NCI-H2227 treated with DMSO at 0.1 percent for 48 hours (cell line): ENCODE data around the gene ZNF486.
"Not testable (repeated sequence)": the region's sequence is repeated elsewhere in the genome, so short reads cannot be mapped to it uniquely, and the experiment has no call there.

Source experiments
- DNase-seq: peaks from one replicate; lab custom pipeline; 2025; lab: John Stamatoyannopoulos, UW

Gene ZNF486

DNA sequence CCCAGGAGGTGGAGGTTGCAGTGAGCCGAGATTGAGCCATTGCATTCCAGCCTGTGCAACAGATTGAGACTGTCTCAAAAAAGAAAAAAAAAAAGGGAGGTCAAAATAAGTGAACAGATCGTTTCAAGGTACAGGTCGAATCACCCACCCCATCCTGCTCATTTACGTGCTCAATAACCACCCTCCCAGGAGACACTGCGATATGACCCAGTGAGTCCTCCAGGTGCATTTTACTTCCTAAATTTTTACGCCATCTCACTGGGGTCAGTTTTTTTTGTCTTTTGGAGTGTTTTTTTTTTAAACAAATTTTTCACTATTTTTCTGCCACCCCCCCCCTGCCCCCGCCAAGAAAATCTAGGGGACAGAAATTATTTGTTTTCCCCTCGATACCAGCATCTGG lies 68.1 kb downstream of the ZNF486 start:
- DNase-seq: no peak

DNA sequence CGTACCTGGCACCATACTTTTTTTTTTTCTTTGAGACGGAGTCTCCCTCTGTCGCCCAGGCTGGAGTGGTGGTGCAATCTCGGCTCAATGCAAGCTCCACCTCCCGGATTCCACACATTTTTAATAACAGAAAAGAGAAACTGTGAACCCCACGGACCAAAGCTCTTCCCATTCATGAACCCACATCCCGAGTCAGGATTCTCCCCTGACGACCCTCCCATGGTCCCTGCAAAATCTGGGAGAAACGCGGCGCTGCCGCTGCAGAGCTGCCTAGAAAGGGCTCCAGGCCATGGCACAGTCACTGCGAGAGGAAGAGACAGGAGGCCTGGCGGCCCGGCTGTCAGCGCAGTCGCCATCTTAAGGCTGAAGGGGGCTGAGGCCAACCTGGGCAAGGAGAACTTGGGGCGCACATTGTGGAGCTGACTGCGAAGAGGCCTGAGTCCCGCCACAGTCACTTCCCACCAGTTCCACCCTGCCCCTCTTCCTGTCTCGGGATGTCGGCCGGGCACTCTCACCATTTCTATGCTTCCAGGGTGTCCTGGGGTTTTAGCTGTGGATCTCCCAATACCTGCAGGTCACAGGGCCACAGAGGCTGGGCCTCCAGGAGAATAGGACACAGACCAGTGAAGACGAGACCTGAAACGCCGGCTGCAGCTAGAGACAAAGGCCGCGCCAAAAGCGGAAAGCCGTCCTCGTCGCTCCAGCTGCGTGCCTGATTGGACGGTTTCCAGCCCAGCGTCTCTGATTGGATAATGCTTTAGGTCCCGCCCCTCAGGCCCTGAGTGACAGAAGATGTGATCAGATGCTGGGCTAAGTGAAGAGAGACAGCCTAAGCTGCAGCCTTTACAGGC lies 71.0 kb downstream of the ZNF486 start:
- peak; percentile 68 for DNase-seq

DNA sequence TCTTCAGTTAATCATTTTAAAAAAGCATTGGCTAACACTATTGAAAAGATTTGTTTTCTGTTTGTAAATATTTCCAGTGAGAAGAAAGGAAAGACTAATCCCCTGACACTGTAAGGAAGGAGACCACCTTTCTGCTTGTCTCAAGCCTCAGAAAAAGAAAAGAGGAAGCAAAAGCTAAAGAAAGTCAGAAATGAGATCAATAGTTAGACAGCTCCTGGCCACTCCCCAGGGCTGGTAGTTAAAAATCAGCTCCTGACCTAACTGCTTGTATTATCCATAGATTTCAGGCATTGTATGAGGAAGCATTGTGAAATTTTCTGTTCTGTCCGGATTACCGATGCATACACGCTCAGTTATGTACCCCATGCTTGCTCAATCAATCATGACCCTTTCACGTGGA lies 76.6 kb downstream of the ZNF486 start:
- DNase-seq: no peak

DNA sequence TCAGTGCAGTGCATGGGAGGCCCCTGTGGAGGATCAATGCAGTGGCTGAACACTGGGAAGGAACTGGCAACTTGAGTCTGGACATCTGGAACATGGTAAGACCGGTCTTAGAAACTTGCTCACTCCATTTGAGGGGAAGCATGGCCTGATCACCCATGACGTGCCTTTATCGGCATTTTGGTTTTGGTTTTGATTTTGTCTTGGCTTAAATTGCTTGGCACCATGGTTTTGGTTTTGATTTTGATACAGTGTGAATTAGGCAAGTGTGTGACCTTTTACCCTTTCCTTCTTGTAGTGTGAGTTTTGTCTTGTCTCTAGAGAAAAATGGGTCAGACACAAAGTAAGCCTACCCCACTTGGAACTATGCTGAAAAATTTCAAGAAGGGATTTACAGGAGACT lies 77.3 kb downstream of the ZNF486 start:
- no peak for DNase-seq

DNA sequence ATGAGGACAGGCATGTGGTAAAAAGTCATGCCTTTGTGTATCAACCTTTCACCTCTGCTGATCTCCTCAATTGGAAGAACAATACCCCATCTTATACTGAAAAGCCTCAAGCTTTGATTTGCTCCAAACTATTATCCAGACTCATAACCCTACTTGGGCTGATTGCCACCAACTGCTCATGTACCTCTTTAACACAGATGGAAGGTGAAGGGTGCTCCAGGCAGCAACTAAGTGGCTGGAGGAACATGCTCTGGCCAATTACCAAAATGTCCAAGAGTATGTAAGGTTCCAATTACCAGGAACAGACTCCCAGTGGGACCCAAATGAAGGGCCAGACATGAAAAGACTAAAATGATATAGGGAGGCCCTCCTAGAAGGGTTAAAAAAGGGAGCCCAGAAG lies 78.3 kb downstream of the ZNF486 start:
- no peak for DNase-seq

DNA sequence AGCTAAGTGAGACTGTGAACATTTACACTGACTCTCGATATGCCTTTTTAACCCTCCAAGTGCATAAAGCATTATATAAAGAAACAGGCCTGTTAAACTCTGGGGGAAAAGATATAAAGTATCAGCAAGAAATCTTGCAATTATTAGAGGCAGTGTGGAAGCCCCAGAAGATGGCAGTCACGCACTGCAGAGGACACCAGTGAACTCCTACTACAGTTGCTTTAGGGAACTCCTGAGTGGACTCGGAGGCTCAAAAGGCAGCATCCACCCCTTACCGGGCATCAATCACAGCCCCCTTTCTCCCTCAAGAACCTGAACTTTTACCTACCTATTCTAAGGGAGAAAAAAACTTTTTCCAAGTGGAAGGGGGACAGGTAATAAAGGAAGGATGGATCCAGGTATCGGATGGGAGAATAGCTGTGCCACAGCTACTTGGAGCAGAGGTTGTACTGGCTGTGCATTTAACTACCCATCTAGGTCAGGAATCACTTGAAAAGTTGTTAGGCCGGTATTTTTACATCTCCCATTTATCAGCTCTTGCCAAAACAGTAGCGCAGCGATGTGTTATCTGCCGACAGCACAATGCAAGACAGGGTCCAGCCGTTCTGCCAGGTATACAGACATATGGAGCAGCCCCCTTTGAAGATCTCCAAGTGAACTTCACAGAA lies 80.1 kb downstream of the ZNF486 start:
- DNase-seq: no peak

DNA sequence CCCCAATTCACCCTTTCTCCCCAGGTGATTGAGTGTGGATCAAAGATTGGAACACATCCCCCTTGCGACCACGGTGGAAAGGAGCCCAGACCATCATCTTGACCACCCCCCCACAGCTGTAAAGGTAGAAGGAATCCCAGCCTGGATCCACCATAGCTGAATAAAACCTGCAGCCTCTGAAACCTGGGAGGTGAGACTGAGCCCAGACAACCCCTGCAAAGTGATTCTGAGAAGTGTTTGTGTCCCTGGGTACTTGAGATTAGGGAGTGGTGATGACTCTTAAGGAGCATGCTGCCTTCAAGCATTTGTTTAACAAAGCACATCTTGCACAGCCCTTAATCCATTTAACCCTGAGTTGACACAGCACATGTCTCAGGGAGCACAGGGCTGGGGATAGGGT lies 81.2 kb downstream of the ZNF486 start:
- not testable (repeated sequence) for DNase-seq
